H1 (cell line): ENCODE data around the gene DUOXA2. TPM values are rescaled to one million over a fixed set of nuclear protein-coding genes. Genes with fewer than 3 reads are reported as not detected.

Experiments used
- CTCF ChIA-PET: fragments of 300-600 bp; sonication (Branson Sonifier 250); formaldehyde crosslinking; loops from one replicate; lab custom pipeline; 2021; ENCODE audit not compliant: partially characterized antibody; lab: Charles Lee
- POLR2A ChIA-PET: fragments of 300-600 bp; sonication (Branson Sonifier 250); formaldehyde crosslinking; loops from one replicate; lab custom pipeline; 2021; ENCODE audit warnings: inconsistent platforms; ENCODE audit not compliant: partially characterized antibody; lab: Charles Lee
- DNase-seq, 2 experiments: peaks; one replicate each; pipeline versions ENCODE4 v3.0.0 to v3.0.0-alpha.2; 2010 to 2022; ENCODE audit warnings: low spot score in 2 of 2, low read depth in 1 of 2, mixed read lengths in 1 of 2
- FAIRE-seq: peaks from 2 replicates; lab custom pipeline; 2011; peaks lifted over from hg19 to GRCh38; lab: Jason Lieb, UNC
- H2AFZ ChIP-seq: 2 replicates; pipeline ENCODE4 v1.8.1; 2012; ENCODE audit warnings: low read length, inconsistent platforms
- H2AK5ac ChIP-seq: 2 replicates; pipeline ENCODE4 v1.6.1; 2013; ENCODE audit warnings: low read depth, low read length
- H2BK120ac ChIP-seq: replicated peaks from 2 replicates; pipeline ENCODE3; 2013; ENCODE audit warnings: low read depth, low read length, inconsistent platforms
- H2BK12ac ChIP-seq: 2 replicates; pipeline ENCODE4 v1.6.1; 2013; ENCODE audit warnings: low read depth, low read length
- H2BK15ac ChIP-seq: 2 replicates; pipeline ENCODE4 v1.6.1; 2013; ENCODE audit warnings: low read length
- H2BK20ac ChIP-seq: 2 replicates; pipeline ENCODE4 v1.6.1; 2013; ENCODE audit warnings: low read length
- H2BK5ac ChIP-seq: 2 replicates; pipeline ENCODE4 v1.6.1; 2013; ENCODE audit warnings: low read depth, low read length
- H3K14ac ChIP-seq: 2 replicates; pipeline ENCODE4 v1.6.1; 2013; ENCODE audit warnings: inconsistent platforms; ENCODE audit not compliant: insufficient read length
- H3K18ac ChIP-seq: 2 replicates; pipeline ENCODE4 v1.6.1; 2013; ENCODE audit warnings: low read length; ENCODE audit errors: extremely low read depth
- H3K23ac ChIP-seq: 2 replicates; pipeline ENCODE4 v1.6.1; 2013; ENCODE audit warnings: inconsistent platforms; ENCODE audit not compliant: insufficient read length
- H3K23me2 ChIP-seq: 2 replicates; pipeline ENCODE4 v1.6.1; 2013; ENCODE audit warnings: low read depth, low read length
- H3K27ac ChIP-seq: 2 replicates; pipeline ENCODE4 v1.6.1; 2011; ENCODE audit warnings: low read depth, low read length, inconsistent platforms
- H3K27me3 ChIP-seq, 4 experiments: replicated peaks in 1 of 4; 1 replicate in 1 of 4; 2 replicates in 3 of 4; pipeline versions ENCODE4 v1.6.1 to v1.8.1; 2011 to 2013; ENCODE audit warnings: low read length in 3 of 4, mild to moderate bottlenecking in 3 of 4, inconsistent platforms in 2 of 4, mixed read lengths in 2 of 4, moderate library complexity in 1 of 4; ENCODE audit not compliant: control insufficient read depth in 3 of 4, insufficient read depth in 3 of 4; ENCODE audit errors: extremely low read depth in 1 of 4
- H3K36me3 ChIP-seq, 4 experiments: 2 replicates each; pipeline versions ENCODE4 v1.6.1 to v1.8.1; 2011 to 2013; ENCODE audit warnings: mild to moderate bottlenecking in 4 of 4, low read length in 3 of 4, moderate library complexity in 2 of 4, control low read depth in 1 of 4, inconsistent platforms in 1 of 4; ENCODE audit not compliant: insufficient read depth in 4 of 4, control insufficient read depth in 2 of 4
- H3K4ac ChIP-seq: replicated peaks from 2 replicates; pipeline ENCODE3; 2013; ENCODE audit warnings: low read length, low read depth, mixed read lengths, inconsistent platforms; ENCODE audit not compliant: insufficient read length
- H3K4me1 ChIP-seq, 4 experiments: replicated peaks in 1 of 4; 1 replicate in 1 of 4; 2 replicates in 3 of 4; pipeline versions ENCODE4 v1.6.1 to v1.8.1; 2011 to 2013; ENCODE audit warnings: low read length in 3 of 4, inconsistent platforms in 2 of 4, mixed read lengths in 1 of 4; ENCODE audit not compliant: insufficient read depth in 4 of 4, control insufficient read depth in 3 of 4
- H3K4me2 ChIP-seq, 2 experiments: 2 replicates each; pipeline versions ENCODE4 v1.6.1 to v1.8.1; 2011 to 2013; ENCODE audit warnings: low read depth in 2 of 2, low read length in 2 of 2, control low read depth in 1 of 2, inconsistent platforms in 1 of 2, mild to moderate bottlenecking in 1 of 2; ENCODE audit not compliant: insufficient read depth in 1 of 2
- H3K4me3 ChIP-seq, 4 experiments: fragments of 200-600, 300-600 bp in 1 of 4; sonication (generic), shearing (Covaris generic), sonication (Bioruptor Twin) in 1 of 4; 2 replicates each; pipeline versions ENCODE4 v1.5.1 to v1.8.1; 2011 to 2016; ENCODE audit warnings: low read length in 4 of 4, low read depth in 3 of 4, control low read depth in 2 of 4, inconsistent platforms in 2 of 4, mild to moderate bottlenecking in 2 of 4, mixed read lengths in 1 of 4, moderate library complexity in 1 of 4; ENCODE audit not compliant: insufficient read depth in 2 of 4; ENCODE audit errors: extremely low read depth in 1 of 4
- H3K56ac ChIP-seq: replicated peaks from 2 replicates; pipeline ENCODE3; 2013; ENCODE audit warnings: low read depth, mild to moderate bottlenecking, mixed read lengths, low read length, inconsistent platforms; ENCODE audit not compliant: insufficient read length
- H3K79me1 ChIP-seq: 2 replicates; pipeline ENCODE4 v1.6.1; 2013; ENCODE audit warnings: low read depth, low read length, control low read depth
- H3K79me2 ChIP-seq, 2 experiments: 2 replicates each; pipeline versions ENCODE4 v1.6.1 to v1.8.1; 2012 to 2013; ENCODE audit warnings: low read length in 2 of 2, mild to moderate bottlenecking in 2 of 2, inconsistent platforms in 1 of 2; ENCODE audit not compliant: insufficient read depth in 2 of 2, control insufficient read depth in 1 of 2
- H3K9ac ChIP-seq, 4 experiments: replicated peaks in 1 of 4; 1 replicate in 1 of 4; 2 replicates in 3 of 4; pipeline versions ENCODE4 v1.6.1 to v1.8.1; 2011 to 2013; ENCODE audit warnings: low read depth in 3 of 4, low read length in 3 of 4, control low read depth in 2 of 4, mild to moderate bottlenecking in 2 of 4, moderate library complexity in 2 of 4, inconsistent platforms in 1 of 4; ENCODE audit errors: extremely low read depth in 1 of 4
- H3K9me3 ChIP-seq, 2 experiments: 2 replicates each; pipeline versions ENCODE4 v1.6.1 to v1.8.1; 2012 to 2013; ENCODE audit warnings: mild to moderate bottlenecking in 2 of 2, moderate library complexity in 2 of 2, control low read depth in 1 of 2, inconsistent platforms in 1 of 2, low read depth in 1 of 2, low read length in 1 of 2, mixed read lengths in 1 of 2; ENCODE audit not compliant: insufficient read depth in 2 of 2
- H4K20me1 ChIP-seq, 2 experiments: replicated peaks in 1 of 2; 2 replicates each; pipeline versions ENCODE3 to v1.8.1; 2011 to 2013; ENCODE audit warnings: inconsistent platforms in 2 of 2, low read length in 2 of 2, mild to moderate bottlenecking in 1 of 2; ENCODE audit not compliant: insufficient read depth in 2 of 2, control insufficient read depth in 1 of 2
- H4K5ac ChIP-seq: 2 replicates; pipeline ENCODE4 v1.6.1; 2013; ENCODE audit warnings: low read length, low read depth, mixed read lengths, inconsistent platforms; ENCODE audit not compliant: insufficient read length
- H4K8ac ChIP-seq: 2 replicates; pipeline ENCODE4 v1.8.0; 2013; ENCODE audit warnings: mild to moderate bottlenecking, moderate library complexity, low read length, inconsistent platforms; ENCODE audit not compliant: insufficient read depth; ENCODE audit errors: extremely low read depth
- H4K91ac ChIP-seq: replicated peaks from 2 replicates; pipeline ENCODE3; 2013; ENCODE audit warnings: low read length, mixed read lengths, inconsistent platforms; ENCODE audit not compliant: insufficient read length
- ASH2L ChIP-seq: fragments of 200-600, 300-600 bp; sonication (generic); IDR thresholded peaks from one replicate; pipeline ENCODE4 v1.7.1; 2017; ENCODE audit warnings: low read length
- CREB1 ChIP-seq: IDR thresholded peaks from 2 replicates; pipeline ENCODE4 v1.6.1; 2012; ENCODE audit warnings: inconsistent platforms
- CTBP2 ChIP-seq: IDR thresholded peaks from 2 replicates; pipeline ENCODE4 v1.7.0; 2011; ENCODE audit warnings: borderline replicate concordance, mild to moderate bottlenecking, moderate library complexity, mixed read lengths, low read length; ENCODE audit not compliant: insufficient read depth, insufficient read length
- CTCF ChIP-seq, 3 experiments: IDR thresholded peaks; 1 replicate in 2 of 3; 2 replicates in 1 of 3; pipeline versions ENCODE4 v1.5.1 to v1.6.1; 2011; ENCODE audit warnings: low read length in 3 of 3, mild to moderate bottlenecking in 3 of 3, inconsistent platforms in 2 of 3, low read depth in 1 of 3, moderate library complexity in 1 of 3; ENCODE audit not compliant: insufficient read depth in 1 of 3; ENCODE audit errors: control extremely low read depth in 1 of 3
- KDM5A ChIP-seq: fragments of 200-600 bp; IDR thresholded peaks from 2 replicates; pipeline ENCODE4 v1.7.1; 2012; ENCODE audit warnings: mild to moderate bottlenecking, low read length, inconsistent platforms, mixed read lengths
- MAFK ChIP-seq: IDR thresholded peaks from 2 replicates; pipeline ENCODE4 v1.6.1; 2012; ENCODE audit warnings: low read depth, mild to moderate bottlenecking, improper control_type of control experiment, low read length
- NRF1 ChIP-seq: IDR thresholded peaks from 2 replicates; pipeline ENCODE4 v1.6.1; 2011; ENCODE audit warnings: mild to moderate bottlenecking, low read depth, low read length, improper control_type of control experiment
- RFX5 ChIP-seq: IDR thresholded peaks from 2 replicates; pipeline ENCODE4 v1.6.1; 2011; ENCODE audit warnings: low read depth, low read length, improper control_type of control experiment, borderline replicate concordance
- SUZ12 ChIP-seq: fragments of 200-600 bp; sonication (generic); IDR thresholded peaks from 2 replicates; pipeline ENCODE4 v1.6.1; 2012; ENCODE audit warnings: mild to moderate bottlenecking, inconsistent platforms, low read length, moderate library complexity, mixed read lengths
- USF2 ChIP-seq: IDR thresholded peaks from 2 replicates; pipeline ENCODE4 v1.6.1; 2011; ENCODE audit warnings: low read length, improper control_type of control experiment
- ZNF274 ChIP-seq: IDR thresholded peaks from 2 replicates; pipeline ENCODE4 v1.7.0; 2012; ENCODE audit warnings: low read length, borderline replicate concordance; ENCODE audit errors: extremely low read depth
- WGBS, 2 experiments: shearing (Covaris generic) in 1 of 2; methylation state at CpG; one replicate each; pipeline versions ENCODE4 v1.1.6 to v1.1.7; 2013 to 2015; ENCODE audit warnings: low lambda C conversion rate in 2 of 2, mixed read lengths in 2 of 2, inconsistent platforms in 1 of 2, low coverage in 1 of 2, missing lambda C conversion rate in 1 of 2; ENCODE audit not compliant: insufficient replicate concordance in 2 of 2, insufficient coverage in 1 of 2, insufficient read length in 1 of 2; ENCODE audit errors: extremely low coverage in 1 of 2, missing lambda C conversion rate in 1 of 2; 5-methylcytosine and 5-hydroxymethylcytosine counted together
- polyA plus RNA-seq, 7 experiments: library from polyadenylated mRNA; depleted of rRNA in 3 of 7; stranded (reverse) in 5 of 7; unstranded in 2 of 7; fragments of >200 nt in 5 of 7; fragments of 200-250 nt in 2 of 7; gene quantifications; 1 replicate in 5 of 7; 2 replicates in 1 of 7; 4 replicates in 1 of 7; pipeline versions ENCODE4 v1.2.1 to v1.2.3, GENCODE V29; 2011 to 2013; ENCODE audit warnings: missing spikeins in 2 of 7, mixed read lengths in 2 of 7
- total RNA-seq: library from RNA; stranded (reverse); fragmentation: NEBNext Ultra II Directional; extraction: Animal tissue kit (Norgen Biotek cat#: 25700); gene quantifications from 2 replicates; pipeline ENCODE4 v1.2.1, GENCODE V29; 2021

The DUOXA2 gene
- total and polyA plus RNA-seq, 2 of the 8 experiments (the other 6 are each of a cell fraction or from before 2014, with no cell fraction given) = 0.05 TPM; not detected in 1

GRCh38 chr15:45064386-45064785 lies 49.7 kb upstream of the DUOXA2 start:
- H3K14ac ChIP-seq = no peak overlapping the region
- H3K56ac ChIP-seq = no peak overlapping the region
- CTCF ChIA-PET = no interaction called here
- no peak for TF ChIP-seq USF2
- no peak for TF ChIP-seq CTBP2
- TF ChIP-seq SUZ12 = no peak
- TF ChIP-seq NRF1 = no peak
- TF ChIP-seq ZNF274 = no peak
- TF ChIP-seq CREB1 = no peak
- no peak for TF ChIP-seq RFX5
- TF ChIP-seq CTCF (IDR thresholded peaks at IDR 0.05; ENCODE audit: control extremely low read depth in 1 of 3, insufficient read depth in 1 of 3, low read depth in 1 of 3, low read length in 3 of 3) = no peak
- TF ChIP-seq KDM5A = no peak
- no peak for TF ChIP-seq MAFK
- no peak for TF ChIP-seq ASH2L

More at GRCh38 chr15:45064386-45064785, 49.7 kb upstream of the DUOXA2 start:
- Histone ChIP-seq H3K23ac (no peak overlapping the region), H3K4me1 (no peaks in the 10 kb centered on the region), H3K27me3 (no peaks in the 10 kb centered on the region), H2BK15ac (no peak overlapping the region), H2AK5ac (no peak overlapping the region), H2BK5ac (no peak overlapping the region), H3K18ac (no peak overlapping the region), H4K91ac (no peak overlapping the region), H3K9me3 (no peaks in the 10 kb centered on the region), H3K36me3 (peaks cover 0 to 21% (median 2%) of the 10 kb centered on the region in 4 experiments; a peak in 5 of 8 replicates), H2AFZ (no peak overlapping the region), H3K79me2 (no peaks in the 10 kb centered on the region), H3K23me2 (no peaks in the 10 kb centered on the region), H3K4ac (no peak overlapping the region), H3K79me1 (no peaks in the 10 kb centered on the region), H2BK12ac (no peak overlapping the region), H2BK20ac (no peak overlapping the region), H3K9ac (no peak overlapping the region), H3K27ac (no peak overlapping the region), H3K4me3 (no peak overlapping the region), H4K8ac (no peak overlapping the region), H4K5ac (no peak overlapping the region), H3K4me2 (no peak overlapping the region), H4K20me1 (no peaks in the 10 kb centered on the region), H2BK120ac (no peak overlapping the region)
- DNase-seq = no peak
- no peak for FAIRE-seq
- POLR2A ChIA-PET = no interaction called here
- WGBS, 2 experiments = 94% methylated on average over 4 of the region's 4 CpGs; no CpG with 5 or more reads in 1 of the 2 experiments
